ENCODE measurements around the gene LRRC56. TPM values are rescaled to one million over a fixed set of nuclear protein-coding genes. Genes with fewer than 3 reads are reported as not detected.

The LRRC56 gene
- total RNA-seq, 4 donors from 2014 or later: 1.5 to 2.7 (median 1.8) TPM

- no peak for DNase-seq (ENCODE audit: low spot score in 2 of 2)
- WGBS, 2 donors: 94% methylated on average over 31 to 36 of the region's 37 CpGs
- intact Hi-C loops (cut with DNase I; ENCODE audit: low total_unique reads): no loop called here
- no peak overlapping the region for H3K4me3 ChIP-seq (ENCODE audit: low read depth, poor library complexity, severe bottlenecking)
- TF ChIP-seq CTCF (IDR thresholded peaks at IDR 0.05) (no peak), POLR2A (IDR thresholded peaks at IDR 0.05) (no peak)
Measured at GRCh38 chr11:489610-490185, 47.6 kb upstream of the LRRC56 start.

DNA sequence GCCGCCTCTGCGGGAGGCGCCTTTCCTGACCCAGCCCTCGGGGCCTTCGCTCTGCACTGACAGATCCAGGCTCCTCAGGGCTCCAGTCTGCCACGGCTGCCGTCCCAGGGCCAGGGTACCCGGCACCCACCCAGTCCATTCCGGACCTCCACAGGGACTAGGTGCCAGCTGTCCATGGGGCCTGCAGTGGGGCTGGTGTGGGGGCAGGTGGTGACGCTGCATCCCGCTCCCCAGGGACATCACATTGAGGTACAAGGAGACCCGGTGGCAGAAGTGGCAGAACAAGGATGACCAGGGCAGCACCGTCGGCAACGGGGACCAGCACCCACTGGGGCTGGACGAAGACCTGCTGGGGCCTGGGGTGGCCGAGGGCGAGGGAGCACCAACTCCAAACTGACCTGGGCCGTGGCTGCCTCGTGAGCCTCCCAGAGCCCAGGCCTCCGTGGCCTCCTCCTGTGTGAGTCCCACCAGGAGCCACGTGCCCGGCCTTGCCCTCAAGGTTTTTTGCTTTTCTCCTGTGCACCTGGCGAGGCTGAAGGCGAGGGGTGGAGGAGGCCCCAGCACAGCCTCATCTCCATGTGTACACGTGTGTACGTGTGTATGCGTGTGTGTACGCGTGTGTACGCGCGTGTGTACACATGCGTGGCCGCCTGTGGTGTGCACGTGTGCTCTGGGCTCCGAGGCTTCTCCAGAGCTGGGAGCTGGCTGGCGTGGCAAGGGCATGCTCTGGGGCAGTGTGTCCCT, 47.0 kb upstream of the LRRC56 start:
- H3K4me3 ChIP-seq (ENCODE audit: low read depth, poor library complexity, severe bottlenecking): no peak overlapping the region
- DNase-seq (ENCODE audit: low spot score in 2 of 2): no peak
- no peak for TF ChIP-seq POLR2A (IDR thresholded peaks at IDR 0.05)
- TF ChIP-seq CTCF (IDR thresholded peaks at IDR 0.05): no peak
- intact Hi-C loops (cut with DNase I; ENCODE audit: low total_unique reads): no loop called here
- 83 to 93% methylated on average over 29 to 38 of the region's 38 CpGs for WGBS, 2 donors

DNA sequence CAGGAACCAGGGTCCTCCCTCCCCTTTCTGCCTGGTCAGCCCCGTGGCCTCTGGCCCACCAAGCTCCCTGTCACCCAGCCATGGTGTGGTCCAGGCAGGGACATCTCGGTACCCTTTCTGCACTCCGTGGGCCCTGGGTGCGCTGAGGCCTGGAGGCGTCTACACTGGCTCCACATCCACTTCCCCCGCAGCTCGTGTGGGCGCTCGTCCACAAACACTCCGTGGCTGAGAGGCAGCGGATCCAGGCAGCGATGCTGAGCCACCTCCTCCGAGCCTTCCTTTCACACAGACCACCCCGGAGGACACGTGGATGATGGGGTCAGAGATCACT, 46.4 kb upstream of the LRRC56 start:
- DNase-seq (ENCODE audit: low spot score in 2 of 2): no peak
- 86 to 89% methylated on average over 15 of the region's 15 CpGs for WGBS, 2 donors
- no peak overlapping the region for H3K4me3 ChIP-seq (ENCODE audit: low read depth, poor library complexity, severe bottlenecking)
- TF ChIP-seq POLR2A (IDR thresholded peaks at IDR 0.05): no peak
- TF ChIP-seq CTCF (IDR thresholded peaks at IDR 0.05): no peak
- intact Hi-C loops (cut with DNase I; ENCODE audit: low total_unique reads): no loop called here

DNA sequence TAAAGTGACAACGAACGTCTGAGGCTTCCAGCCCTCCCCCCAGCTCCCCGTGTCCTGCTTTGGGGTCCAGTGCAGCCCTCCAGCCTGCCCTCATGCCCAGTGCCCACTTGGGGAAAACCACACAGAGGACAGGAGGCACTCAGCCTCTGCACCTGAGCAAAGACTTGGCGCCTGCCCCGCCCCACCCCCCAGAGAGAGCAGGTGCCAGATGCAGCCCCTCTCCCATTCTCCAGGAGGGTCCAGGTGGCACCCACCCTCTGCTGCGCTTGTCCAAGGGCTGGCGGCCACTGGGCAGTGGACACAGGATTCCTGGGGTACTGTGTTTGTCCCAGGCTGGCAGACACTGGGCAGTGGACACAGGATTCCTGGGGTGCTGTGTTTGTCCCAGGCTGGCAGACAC, 46.0 kb upstream of the LRRC56 start:
- TF ChIP-seq POLR2A (IDR thresholded peaks at IDR 0.05) (no peak), CTCF (IDR thresholded peaks at IDR 0.05) (no peak)
- WGBS, 2 donors: 85 to 87% methylated on average over 3 to 7 of the region's 7 CpGs
- DNase-seq (ENCODE audit: low spot score in 2 of 2): no peak
- intact Hi-C loops (cut with DNase I; ENCODE audit: low total_unique reads): no loop called here
- H3K4me3 ChIP-seq (ENCODE audit: low read depth, poor library complexity, severe bottlenecking): no peak overlapping the region

GRCh38 chr11:492427-493226, 44.7 kb upstream of the LRRC56 start:
- 76 to 77% methylated on average over 30 to 32 of the region's 32 CpGs for WGBS, 2 donors
- DNase-seq (ENCODE audit: low spot score in 2 of 2): no peak
- intact Hi-C loops (cut with DNase I; ENCODE audit: low total_unique reads): no loop called here
- no peak overlapping the region for H3K4me3 ChIP-seq (ENCODE audit: low read depth, poor library complexity, severe bottlenecking)
- TF ChIP-seq CTCF (IDR thresholded peaks at IDR 0.05) (no peak), POLR2A (IDR thresholded peaks at IDR 0.05) (no peak)

Data from lower leg skin (tissue), 4 donors.